C1 segment of cervical spinal cord (tissue), 14 donors: Measurements from ENCODE around the gene COMT.
"Not testable (repeated sequence)": the region's sequence is repeated elsewhere in the genome, so short reads cannot be mapped to it uniquely, and the experiment has no call there.

ENCODE experiments used
- DNase-seq, 14 donors: peaks; one replicate each; lab custom pipeline; 2025; lab: John Stamatoyannopoulos, UW

The COMT gene

DNA sequence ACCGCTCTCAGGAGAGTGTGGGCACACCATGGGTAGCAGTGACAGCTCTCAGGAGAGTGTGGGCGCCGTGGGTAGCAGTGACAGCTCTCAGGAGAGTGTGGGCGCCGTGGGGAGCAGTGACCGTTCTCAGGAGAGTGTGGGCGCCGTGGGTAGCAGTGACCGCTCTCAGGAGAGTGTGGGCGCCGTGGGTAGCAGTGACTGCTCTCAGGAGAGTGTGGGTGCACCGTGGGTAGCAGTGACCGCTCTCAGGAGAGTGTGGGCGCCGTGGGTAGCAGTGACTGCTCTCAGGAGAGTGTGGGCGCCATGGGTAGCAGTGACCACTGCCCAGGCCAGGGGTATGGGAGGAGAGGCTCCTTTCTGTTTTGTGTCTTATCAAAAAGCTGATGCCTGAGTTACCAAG, 33.7 kb upstream of the COMT start:
- not testable (repeated sequence) for DNase-seq

DNA sequence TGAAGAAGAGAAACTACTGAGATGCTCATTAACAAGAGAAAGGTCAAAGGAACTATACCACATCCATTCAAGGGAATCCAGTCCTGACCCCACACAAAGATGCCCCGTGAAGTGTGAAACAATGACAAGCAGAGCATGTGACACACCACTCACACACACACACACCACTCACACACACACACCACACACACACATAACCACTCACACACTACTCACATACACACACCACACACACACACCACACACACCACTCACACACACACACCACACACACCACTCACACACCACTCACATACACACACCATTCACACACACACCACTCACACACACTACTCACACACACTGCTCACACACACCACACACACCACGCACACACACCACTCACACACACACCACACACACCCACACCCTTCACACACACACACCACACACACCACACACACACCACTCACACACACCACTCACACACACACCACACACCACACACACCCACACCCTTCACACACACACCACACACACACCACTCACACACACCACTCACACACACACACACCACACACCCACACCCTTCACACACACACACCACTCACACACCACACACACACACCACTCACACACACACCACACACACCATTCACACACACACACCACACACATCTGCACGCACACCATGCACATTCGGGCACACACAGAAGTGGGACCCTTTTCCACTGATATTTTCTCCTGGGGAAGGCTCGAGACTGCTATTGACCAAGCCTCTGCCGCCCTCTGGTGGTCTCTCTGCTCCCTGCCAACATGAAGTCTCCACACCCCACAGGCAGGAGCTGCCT, 32.0 kb upstream of the COMT start:
- DNase-seq: peak in 11 of 14 donors; percentile 24 to 73 (median 50)

DNA sequence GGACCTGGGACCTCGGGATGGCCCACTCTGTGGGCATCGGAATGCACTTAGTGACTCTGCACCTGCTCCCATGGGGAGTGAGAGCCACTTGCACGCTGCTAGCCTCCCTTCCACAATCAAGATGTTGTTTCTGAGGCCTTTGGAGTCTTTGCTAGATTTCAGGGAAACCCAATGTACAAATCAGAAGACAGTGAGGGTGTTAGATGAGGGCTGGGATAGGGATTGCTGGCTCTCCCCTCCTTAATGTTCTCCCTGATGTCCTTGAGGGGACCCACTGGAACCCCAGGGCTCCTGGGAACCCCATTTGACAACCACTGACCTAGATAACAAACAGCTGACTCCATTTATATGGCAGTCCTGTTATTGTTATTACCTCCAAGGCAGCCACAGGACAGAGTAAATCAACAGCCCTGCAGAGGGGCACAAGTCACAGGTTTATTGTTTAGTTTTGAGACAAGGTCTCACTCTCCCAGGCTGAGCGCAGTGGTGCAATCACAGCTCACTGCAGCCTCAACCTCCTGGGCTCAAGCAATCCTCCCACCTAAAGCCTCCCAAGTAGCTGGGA, 31.3 kb upstream of the COMT start:
- DNase-seq: no peak

DNA sequence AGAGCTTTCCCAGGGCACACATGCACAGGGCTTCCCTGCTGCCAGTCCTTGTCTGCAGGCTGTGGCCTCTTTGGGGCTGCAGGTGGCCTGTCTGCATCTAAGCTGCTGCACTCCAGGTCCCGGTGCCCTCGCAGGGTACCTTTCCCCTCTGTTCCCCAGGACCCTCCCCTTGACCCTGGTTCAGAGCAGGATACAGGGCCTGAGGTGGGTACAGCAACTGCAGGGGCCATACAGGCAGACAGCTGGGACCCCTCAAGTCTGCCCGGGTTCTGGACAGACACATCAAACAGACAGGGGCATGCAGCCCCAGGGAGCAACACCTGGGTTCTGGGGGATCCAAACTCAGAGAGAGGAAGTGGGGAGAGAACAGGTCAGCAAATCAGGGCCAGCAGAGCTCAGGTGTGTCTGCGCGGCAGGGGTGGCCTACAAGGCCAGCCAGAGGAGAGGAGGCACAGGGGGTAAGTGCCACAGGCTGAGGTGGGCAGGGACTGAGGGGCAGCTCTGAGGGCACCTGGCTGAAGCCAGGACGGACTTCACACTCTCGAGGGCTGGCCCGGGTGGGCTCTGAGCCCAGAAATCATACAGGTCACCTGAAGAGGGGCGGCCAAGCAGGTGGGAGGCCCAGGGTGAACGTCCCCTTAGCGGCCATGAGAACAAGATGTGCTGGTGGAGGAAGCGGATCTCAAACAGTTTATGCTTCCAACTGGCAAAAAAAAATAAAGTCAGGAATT, 29.9 kb upstream of the COMT start:
- no peak for DNase-seq

DNA sequence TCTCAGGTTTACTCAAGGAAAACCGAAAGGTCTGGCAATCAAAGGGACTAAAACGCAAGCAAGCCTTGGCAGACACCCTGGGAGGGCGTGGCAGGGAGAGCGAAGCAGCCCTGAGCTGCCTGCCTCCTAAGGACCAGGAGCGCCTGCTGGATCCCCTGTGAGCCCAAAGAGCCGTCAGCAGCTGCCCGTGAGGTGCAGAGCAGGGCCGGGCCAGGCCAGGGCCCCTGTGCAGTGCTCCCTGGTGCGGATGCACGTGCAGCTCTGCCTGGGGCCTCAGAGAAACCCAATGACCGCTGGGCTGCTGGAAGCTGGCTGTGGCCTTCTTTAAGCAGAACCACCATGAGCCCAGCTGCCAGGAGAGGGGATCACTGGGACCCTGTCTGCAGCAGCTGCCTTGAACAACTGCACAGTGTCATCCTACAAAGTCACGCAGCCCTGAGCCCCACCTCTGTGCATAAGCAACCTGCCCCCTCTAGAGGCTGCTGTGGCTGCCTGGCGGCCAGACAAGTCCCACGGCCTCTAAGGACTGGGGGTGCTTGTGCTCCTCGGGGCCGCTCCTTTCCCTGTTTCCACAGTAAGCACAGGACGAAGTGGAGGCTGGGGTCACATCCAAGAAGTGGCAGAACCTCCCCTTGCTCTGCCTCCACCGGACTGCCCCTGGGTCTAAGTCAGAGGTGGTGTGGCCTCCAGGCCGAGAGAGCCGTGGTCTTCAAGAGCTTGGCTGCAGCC, 29.1 kb upstream of the COMT start:
- no peak for DNase-seq

DNA sequence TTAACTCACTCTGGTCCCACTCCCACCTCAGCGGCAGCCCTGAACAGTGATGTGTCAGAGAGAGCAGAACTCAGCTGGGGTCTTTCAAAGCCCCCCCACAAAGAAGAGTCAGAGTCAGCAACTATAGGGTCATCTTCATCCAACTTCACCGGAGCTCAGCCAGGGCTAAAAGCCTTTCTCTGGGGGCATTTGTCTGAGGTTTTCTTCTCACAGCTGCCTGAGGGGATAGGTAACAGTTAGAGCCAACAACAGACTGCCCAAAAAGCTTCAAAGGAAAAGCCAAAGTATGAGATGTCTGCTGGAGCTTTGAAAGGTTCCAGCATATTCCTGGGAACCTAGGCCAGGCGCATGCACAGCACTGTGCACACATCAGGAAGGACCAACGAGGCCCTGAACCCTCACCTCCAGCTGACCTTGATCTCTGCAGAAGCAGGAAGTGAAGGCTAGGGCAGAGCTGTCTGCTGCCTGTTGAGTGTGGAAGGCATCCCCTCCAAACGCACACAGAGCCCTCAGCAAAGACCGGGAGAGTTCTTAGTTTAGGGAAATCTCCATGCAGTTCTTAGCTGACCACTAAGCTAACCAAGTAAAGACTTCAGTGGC, 28.1 kb upstream of the COMT start:
- no peak for DNase-seq

DNA sequence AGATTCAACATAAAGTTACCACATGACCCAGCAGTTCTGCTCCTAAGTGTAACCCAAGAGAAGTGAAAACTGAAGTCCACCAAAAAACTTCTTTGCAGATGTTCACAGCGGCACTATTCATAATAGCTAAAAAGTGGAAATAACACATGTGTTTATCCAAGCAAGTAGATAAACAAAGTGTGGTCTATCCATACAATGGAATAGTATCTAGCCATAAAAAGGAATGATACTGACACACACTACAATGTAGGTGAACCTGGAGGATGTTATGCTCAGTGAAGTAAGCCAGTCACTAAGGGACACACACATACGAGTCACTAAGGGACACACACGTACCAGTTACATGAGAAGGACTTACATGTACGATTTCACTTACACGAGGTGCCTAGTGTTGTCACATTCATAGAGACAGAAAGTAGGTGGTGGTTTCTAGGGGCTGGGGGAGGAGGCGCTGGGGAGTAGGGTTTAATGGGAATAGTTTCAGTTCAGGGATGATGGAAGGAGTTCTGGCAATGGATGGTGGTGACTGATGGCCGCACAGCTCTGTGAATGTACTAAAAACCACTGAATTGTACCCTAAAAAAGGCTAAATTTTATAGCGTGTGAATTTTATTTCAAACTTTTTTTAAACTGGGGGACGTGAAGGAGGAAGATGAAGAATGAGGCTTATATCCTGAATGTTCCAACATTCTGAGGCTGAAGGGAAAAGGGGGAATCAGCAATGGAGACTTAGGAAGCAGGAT, 27.2 kb upstream of the COMT start:
- DNase-seq: no peak

DNA sequence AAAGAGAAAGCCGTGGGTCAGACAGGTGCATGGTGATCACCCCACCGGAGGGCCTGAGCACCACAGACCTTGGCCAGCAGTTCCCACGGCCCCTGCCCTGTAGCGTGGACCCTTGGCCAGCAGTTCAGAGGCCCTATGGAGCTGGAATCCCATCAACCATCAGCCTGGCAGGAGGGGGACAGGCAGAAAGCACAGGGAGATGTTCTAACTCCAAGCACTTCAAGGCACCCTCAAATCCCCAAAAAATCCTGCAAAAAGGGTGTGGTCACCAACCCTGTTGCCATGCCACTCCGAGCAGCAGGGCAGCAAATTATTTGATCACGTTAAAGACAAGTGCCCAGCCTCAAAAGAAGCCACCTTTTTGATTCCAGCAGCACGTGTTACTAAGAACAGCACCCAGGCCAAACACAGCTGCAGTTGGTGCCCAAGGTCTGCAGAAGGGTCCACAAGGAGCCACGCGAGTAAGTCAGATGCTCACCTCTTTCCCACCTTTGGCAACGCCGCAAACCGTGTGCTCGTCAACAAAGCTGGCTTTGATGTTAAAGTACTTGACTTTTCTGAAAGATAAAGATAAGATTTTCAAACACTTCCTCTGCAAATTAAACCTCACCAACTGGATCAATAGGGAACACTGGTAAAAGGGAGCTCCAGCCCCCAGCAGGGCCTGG, 26.2 kb upstream of the COMT start:
- no peak for DNase-seq

DNA sequence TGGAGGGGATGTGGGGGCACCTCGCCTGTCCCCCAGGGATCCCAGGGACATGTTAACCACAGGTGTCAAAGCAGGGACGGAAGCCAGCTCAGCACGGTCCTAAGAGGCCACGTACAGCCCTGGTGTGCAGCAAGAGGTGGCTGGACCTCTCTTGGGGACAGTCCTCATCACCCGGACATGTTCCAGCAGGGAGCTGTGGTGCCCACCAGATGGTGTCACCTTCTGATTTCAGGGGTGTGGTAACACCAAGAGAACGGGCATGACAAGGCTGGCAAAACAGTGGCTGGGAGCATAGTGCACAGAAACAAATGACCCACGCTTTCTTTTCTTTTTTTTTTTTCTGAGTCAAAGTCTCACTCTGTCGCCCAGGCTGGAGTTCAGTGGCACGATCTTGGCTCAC, 25.6 kb upstream of the COMT start:
- no peak for DNase-seq

DNA sequence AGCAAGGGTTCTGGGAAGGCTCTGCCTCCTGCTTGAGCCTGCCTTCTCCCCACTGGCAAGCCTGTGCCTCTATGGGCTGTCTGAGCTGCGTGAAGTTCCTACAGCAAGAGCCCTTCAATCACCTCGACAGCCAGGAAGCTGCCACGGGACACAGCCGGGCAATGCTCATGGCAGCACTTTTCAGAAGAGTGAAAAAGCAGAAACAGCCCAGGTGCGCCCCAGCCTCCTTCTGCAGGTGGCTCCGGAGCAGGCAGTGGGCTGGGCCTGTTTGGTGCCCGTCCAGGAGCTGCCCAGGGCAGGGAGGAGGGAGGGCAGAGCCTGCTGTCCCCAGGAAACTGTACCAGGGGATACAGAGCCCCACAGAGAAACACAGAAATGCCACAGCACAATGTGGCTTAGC, 24.6 kb upstream of the COMT start:
- DNase-seq: no peak

DNA sequence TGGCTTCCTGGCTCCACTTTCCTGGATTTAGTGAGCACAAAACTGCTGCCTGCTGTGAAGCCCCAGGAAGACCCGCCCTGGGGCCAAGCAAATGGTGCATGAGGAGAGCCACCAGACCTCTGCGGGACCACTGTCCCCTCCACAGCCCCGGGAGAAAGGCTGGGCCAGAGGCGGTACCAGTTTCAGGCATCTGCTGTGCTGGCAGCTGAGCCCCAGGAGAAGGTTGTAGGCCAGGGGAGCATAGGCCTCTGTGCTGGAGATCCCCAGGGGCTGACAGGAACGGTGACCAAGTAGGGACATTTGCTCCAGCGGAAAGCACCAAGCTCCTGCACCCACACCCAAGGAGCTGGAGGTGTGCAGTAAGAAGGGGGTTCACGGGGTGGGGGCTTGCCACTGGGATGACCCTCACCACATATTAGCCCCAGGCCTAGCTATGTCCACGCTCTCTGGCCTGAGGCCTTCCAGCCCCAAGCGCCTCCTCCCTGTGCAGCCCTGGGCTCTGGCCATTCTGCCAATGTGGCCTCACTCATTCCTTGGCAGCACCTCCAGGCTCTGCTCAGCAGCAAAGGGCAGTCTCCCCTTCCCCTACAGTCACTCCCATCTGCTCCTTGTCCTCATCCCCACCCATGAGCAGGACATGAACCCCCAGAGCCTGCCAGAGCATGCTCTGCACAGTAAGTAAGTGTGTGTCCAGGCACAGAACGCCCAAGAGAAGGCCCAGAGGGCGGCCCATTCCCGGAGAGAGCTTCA, 24.0 kb upstream of the COMT start:
- peak in 1 of 14 donors; percentile 58 for DNase-seq

DNA sequence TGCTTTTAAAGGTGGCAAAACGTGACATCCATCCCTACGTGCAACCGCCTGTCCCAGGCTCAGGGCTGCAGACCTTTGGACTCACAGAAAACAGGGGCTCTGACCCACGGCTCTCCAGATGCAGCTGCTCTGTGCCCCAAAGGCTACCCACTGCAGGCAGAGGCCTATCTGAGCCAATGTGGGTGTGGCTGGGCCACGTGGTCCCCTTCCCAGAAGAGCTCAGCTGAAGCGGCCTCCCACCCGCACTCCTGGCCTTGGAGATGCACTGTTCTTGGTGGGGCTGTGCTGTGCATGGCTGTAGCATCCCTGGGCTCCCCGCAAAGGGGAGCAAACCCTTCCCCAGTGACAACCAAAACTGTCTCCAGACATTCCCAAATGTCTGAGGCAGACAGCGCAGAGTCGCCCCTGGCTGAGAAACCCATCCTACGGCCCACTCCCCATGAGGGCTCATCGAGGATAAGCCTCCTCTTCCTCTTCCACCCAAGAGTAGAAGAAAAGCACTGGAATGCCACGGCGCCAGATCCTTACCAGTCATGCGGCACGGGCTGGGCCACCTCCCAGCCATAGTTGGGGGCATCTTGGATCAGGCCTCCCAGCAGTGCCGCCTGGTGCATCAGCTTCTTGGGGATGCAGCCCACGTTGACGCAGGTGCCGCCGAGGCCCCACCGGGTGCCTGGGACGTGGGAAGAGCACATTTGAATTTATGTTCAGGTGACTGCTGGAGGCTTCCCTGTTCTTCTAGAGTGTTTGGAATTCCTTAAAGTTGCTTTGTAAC, 23.1 kb upstream of the COMT start:
- DNase-seq: no peak

DNA sequence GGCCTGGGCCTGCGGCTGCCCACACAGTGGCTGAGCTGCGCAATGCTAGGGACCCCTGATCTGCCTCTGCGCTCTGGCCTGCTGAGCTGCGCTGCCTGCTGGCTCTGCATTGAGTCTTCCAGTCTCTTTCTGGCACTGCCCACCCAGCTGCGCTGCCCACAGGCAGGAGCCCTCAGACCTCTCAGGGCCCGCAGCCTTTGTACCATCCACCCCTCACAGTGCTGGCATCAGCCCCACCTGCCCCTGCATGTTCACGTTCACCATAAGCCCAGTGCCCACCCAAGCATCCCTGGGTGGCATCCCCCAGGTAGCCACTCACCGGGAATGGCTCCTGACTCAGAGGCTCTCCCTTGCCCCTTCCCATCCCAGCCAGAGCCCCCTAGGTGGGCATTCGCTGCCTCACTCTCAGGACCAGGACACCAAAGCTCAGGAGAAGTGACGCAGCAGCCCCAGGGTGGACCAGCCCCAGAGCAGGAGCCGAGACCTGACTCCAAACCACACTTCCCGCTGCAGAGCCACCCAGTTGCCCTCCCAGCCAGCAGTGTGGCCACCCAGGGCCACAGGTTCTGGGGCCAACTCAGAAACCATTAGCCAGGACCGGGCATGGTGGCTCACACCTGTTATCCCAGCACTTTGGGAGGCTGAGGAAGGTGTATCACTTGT, 21.7 kb upstream of the COMT start:
- no peak for DNase-seq

DNA sequence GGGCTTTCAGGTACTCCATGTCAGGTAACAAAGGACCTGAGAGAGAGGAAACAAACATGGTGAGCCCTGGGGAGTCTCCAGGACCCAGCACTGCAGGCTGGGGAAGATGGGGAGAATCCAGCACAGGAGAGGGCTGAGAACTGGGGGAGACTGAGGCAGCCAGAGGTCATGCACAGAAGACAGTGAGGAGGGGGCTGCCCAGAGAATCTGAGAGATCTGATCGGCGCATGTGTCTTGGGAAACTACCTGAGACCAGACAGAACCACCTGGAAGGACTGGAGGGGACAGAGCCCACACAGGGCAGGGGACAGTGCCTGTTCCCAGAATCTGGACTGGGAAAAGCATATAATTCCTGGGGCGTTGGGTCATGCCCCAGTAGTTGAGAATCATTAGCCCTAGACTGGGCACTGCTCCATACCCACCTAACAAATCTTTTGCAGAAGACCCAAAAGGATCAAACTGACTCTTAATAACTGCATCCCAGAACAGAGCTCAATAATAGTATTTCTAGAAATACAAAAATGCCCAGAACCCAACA, 20.0 kb upstream of the COMT start:
- DNase-seq: no peak

DNA sequence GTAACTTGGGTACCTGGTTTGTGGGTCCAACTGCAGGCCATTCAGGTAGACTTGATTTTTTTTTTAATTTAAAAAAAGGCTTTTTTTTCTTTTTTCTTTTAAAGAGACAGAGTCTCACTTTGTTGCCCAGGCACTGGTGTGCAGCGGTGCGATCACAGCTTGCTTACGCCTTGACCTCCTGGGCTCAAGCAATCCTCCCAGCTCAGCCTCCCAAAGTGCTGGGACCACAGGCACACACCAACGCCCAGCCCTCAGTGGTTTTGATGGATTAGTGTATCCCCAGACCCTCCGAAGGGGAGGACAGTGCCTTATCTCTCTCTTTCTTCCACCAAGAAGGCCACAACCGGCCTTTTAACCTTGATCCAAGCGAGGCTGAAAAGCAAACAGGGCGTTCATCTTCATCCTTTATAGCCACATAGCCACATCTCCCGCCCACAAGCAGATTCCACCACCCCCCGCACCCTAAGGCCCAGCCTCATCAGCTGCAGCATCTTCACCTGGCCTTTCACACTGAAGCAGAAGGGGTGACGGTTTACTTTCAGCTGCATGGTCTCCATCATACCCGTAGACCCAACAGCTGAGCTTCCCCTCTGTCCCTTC, 17.6 kb upstream of the COMT start:
- DNase-seq: no peak

DNA sequence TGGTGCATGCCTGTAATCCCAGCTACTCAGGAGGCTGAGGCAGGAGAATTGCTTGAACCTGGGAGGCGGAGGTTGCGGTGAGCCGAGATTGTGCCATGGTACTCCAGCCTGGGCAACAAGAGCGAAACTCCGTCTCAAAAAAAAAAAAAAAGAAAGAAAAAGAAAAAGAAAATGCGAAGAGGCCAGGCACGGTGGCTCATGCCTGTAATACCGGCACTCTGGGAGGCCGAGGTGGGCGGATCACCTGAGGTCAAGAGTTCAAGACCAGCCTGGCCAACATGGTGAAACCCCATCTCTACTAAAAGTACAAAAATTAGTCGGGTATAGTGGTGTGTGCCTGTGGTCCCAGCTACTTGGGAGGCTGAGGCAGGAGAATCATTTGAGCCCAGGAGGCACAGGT, 15.5 kb upstream of the COMT start:
- not testable (repeated sequence) for DNase-seq

DNA sequence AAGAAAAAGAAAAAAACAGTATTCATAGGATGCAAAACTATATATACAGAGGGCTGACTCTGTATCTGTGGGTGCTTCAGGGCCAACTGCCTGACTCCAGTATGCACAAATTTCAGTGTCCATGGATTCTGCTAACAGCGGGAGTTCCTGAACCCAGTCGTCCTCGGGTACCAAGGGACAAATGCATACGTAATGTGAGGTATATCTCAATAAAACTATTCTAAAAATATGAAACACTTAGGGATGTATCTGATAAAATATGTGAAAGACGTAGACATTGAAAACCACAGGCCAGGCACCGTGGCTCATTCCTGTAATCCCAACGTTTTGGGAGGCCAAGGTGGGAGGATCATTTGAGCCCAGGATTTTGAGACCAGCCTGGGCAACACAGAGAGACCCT, 13.9 kb upstream of the COMT start:
- DNase-seq: no peak

DNA sequence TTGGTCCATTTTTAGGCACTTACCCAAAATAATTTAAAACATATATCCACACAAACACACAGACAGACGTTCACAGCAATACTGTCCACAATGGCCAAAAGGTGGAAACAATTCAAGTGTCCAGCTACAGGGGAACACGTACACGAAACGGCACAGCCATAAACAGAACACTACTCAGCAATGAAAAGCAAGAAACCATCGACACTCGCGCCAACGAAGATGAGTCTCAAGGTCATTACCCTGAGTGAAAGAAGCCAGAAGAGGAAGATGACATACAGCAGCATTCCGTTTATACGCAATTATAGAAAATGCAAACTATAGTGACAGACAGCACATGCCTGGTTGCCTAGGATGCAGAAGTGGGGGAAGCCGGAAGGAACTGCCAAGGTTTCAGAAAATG, 13.4 kb upstream of the COMT start:
- no peak for DNase-seq
